ENCODE data around the gene LRMDA. TPM values are rescaled to one million over a fixed set of nuclear protein-coding genes. Genes with fewer than 3 reads are reported as not detected.
A peak's percentile ranks its signal among the peaks of the same experiment; 100 is the strongest.

The LRMDA gene
- total and polyA plus RNA-seq, 2 of the 13 experiments (the other 11 are each of a cell fraction or from before 2014, with no cell fraction given): 13.4 to 22.0 TPM

- TF ChIP-seq ARID4A (CRISPR knock-in tag; IDR thresholded peaks at IDR 0.05; ENCODE audit: borderline replicate concordance) (peak; percentile 65; the same call in 1 of the 2 replicates), MYNN (CRISPR knock-in tag; IDR thresholded peaks at IDR 0.05; ENCODE audit: low read depth) (no peak), ZNF609 (CRISPR knock-in tag; IDR thresholded peaks at IDR 0.05; ENCODE audit: borderline replicate concordance) (peak; percentile 86), MYPOP (CRISPR knock-in tag; IDR thresholded peaks at IDR 0.05) (no peak), DMAP1 (CRISPR knock-in tag; IDR thresholded peaks at IDR 0.05) (peak; percentile 65), HMG20A (CRISPR knock-in tag; IDR thresholded peaks at IDR 0.05; ENCODE audit: borderline replicate concordance) (peak; percentile 87; the same call in 1 of the 2 replicates), TRIM22 (IDR thresholded peaks at IDR 0.05) (no peak), ARID3A (IDR thresholded peaks at IDR 0.05; ENCODE audit: low read depth, low read length) (0 out of 2 replicates have a peak, but pooled peaks have one; percentile 22), SIN3A (IDR thresholded peaks at IDR 0.05; ENCODE audit: borderline replicate concordance, low read depth, low read length) (0 out of 2 replicates have a peak, but pooled peaks have one; percentile 59), SRSF1 (optimal IDR thresholded peaks at IDR 0.05; ENCODE audit: low read depth, low read length) (no peak), TBP (CRISPR knock-in tag; IDR thresholded peaks at IDR 0.05) (no peak), AHR (CRISPR knock-in tag; IDR thresholded peaks at IDR 0.05) (peak; percentile 58; the same call in 1 of the 2 replicates)
Measured at GRCh38 chr10:76024460-76025123, 593.2 kb downstream of the LRMDA start (continued).

All from HepG2 (cell line).